GM12891 (cell line): ENCODE data around the gene GHSR.

ENCODE experiments used
- PAX5 ChIP-seq: IDR thresholded peaks from 2 replicates; pipeline ENCODE4 v1.6.1; 2011; ENCODE audit warnings: low read length, moderate library complexity, mild to moderate bottlenecking; ENCODE audit not compliant: insufficient read depth, severe bottlenecking
- POLR2A ChIP-seq: IDR thresholded peaks from 2 replicates; pipeline ENCODE4 v1.6.1; 2011; ENCODE audit warnings: low read depth, low read length, control low read depth
- POLR2AphosphoS5 ChIP-seq: IDR thresholded peaks from 2 replicates; pipeline ENCODE4 v1.6.1; 2011; ENCODE audit warnings: low read depth, low read length, control low read depth
- POU2F2 ChIP-seq: IDR thresholded peaks from 2 replicates; pipeline ENCODE4 v1.6.1; 2011; ENCODE audit warnings: low read depth, mild to moderate bottlenecking, control low read depth, low read length, moderate library complexity
- SPI1 ChIP-seq: IDR thresholded peaks from 2 replicates; pipeline ENCODE4 v1.6.1; 2011; ENCODE audit warnings: low read depth, low read length, control low read depth
- TAF1 ChIP-seq: IDR thresholded peaks from 2 replicates; pipeline ENCODE4 v1.6.1; 2011; ENCODE audit warnings: low read depth, low read length, control low read depth

DNA sequence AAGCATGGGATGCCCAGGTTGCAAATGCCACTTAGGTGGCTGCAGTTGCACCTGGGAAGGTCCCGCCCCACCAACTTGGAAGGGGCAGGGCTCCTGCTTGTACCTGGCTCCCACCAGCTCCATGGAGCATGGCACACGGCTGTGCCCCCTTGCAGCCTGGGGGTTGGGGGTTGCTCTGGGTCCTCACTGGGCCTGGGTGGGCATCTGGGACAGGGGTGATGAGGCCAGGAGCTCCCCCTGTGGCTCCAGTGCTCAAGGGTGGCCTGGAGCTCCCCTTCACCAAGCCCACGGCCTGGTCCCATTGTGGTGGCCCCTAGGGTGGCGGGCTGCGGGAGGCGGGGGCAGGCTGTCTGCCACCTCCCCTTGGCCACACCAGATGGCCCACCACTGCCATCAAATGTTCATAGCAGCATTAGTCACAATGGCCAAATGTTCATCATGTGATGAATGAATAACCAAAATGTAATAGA lies 36.7 kb downstream of the GHSR start:
- no peak for TF ChIP-seq POU2F2
- no peak for TF ChIP-seq POLR2AphosphoS5
- no peak for TF ChIP-seq POLR2A
- TF ChIP-seq TAF1, result no peak
- no peak for TF ChIP-seq SPI1
- no peak for TF ChIP-seq PAX5
